ENCODE results near the gene PVR.
"Not testable (repeated sequence)": the region's sequence is repeated elsewhere in the genome, so short reads cannot be mapped to it uniquely, and the experiment has no call there.

The PVR gene

GRCh38 chr19:44648631-44649251 is 5.0 kb downstream of the PVR start:
- DNase-seq, result no peak

- DNase-seq, result no peak
Observed at GRCh38 chr19:44649578-44650145, 6.0 kb downstream of the PVR start.

- DNase-seq, result no peak
Observed at GRCh38 chr19:44653343-44653742, 9.6 kb downstream of the PVR start.

DNA sequence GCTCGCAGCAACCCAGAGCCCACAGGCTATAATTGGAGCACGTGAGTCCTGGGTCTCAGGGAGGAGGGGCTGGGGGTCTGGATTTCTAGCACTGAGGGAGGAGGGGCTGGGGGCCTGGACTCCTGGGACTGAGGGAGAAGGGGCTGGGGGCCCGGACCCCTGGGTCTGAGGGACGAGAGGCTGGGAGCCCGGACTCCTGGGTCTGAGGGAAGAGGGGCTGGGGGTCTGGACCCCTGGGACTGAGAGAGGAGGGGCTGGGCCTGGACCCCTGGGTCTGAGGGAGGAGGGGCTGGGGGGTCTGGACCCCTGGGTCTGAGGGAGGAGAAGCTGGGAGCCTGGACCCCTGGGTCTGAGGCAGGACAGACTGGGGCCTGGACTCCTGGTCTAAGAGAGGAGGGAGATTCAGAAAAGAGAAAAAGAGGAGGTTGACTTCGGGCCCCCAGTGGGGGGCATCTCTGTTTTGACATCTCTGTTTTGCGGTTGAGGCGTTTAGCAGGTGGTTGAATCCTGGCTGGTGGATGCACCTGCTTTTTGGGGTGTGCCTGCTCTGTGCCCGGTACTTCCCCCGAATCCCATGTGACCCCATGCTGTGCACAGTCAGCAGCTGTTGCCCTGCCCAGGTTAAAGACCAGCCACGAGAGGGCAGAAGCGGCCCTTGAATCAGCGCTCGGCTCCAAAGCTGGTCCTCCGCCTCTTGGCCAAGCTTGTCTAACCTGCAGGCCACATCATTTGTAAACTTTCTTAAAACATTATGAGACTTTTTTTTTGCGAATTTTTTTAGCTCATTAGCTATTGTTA is 10.5 kb downstream of the PVR start:
- DNase-seq, result no peak

- no peak for DNase-seq
Observed at GRCh38 chr19:44657211-44657921, 13.7 kb downstream of the PVR start.

DNA sequence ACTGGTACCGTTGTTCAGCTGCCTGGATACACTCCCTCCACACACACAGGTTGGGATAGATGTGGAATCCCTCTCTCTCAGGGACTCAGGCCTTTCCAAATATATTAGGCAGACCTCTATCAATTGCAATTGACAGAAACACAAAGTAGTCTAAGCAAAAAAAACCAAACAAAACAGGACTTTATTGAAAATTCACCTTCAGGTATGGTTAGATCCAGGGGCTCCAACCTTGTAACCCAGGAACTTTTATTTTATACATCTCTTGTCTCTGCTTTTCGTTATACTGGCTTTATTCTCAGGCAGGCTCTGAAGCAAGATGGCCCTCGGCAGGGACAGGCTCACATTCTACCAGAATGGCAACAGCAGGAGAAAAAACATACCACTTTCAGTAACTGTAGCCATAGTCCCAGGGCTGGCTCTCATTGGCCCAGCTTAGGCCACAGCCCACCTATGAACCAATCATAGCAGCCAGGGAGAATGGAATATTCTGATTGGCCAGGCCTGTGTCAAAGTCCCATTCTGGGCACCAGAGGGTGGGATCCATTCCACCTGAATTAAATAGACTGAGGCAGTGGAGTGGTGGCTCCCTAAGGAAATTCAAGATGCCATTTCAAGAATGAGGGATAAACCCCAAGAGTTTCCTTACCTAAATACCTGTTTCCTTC is 14.5 kb downstream of the PVR start:
- no peak for DNase-seq

- DNase-seq, result no peak
Observed at GRCh38 chr19:44660081-44660480, 16.4 kb downstream of the PVR start.

DNA sequence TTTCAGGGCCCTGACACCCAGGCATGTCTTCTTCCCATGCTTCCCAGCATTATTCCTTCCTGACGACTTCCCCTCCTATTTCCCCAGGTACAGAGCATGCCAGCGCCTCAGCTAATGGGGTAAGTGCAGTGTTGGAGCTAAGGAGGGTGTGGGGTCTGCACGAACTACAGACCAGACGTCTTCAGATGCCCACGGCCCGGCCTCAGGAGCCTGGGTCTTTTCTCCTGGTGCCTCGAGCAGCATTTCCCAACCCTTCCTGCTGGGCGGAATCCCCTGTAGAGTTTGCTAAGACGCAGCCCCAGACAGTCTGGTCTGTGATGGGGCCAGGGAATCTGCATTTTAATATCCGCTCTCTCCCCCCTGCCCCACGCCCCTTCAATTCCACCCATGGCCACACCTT is 17.5 kb downstream of the PVR start:
- DNase-seq, result no peak

- DNase-seq, result no peak
Observed at GRCh38 chr19:44661904-44662303, 18.2 kb downstream of the PVR start.

DNA sequence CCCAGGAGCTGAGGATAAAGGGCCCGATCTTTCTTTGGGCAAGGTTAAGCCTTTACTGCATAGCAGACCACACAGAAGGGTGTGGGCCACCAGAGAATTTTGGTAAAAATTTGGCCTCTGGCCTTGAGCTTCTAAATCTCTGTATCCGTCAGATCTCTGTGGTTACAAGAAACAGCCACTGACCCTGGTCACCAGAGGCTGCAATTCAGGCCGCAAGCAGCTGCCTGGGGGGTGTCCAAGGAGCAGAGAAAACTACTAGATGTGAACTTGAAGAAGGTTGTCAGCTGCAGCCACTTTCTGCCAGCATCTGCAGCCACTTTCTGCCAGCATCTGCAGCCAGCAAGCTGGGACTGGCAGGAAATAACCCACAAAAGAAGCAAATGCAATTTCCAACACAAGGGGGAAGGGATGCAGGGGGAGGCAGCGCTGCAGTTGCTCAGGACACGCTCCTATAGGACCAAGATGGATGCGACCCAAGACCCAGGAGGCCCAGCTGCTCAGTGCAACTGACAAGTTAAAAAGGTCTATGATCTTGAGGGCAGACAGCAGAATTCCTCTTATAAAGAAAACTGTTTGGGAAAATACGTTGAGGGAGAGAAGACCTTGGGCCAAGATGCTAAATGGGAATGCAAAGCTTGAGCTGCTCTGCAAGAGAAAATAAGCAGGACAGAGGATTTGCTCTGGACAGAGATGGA is 19.1 kb downstream of the PVR start:
- DNase-seq, result no peak

DNA sequence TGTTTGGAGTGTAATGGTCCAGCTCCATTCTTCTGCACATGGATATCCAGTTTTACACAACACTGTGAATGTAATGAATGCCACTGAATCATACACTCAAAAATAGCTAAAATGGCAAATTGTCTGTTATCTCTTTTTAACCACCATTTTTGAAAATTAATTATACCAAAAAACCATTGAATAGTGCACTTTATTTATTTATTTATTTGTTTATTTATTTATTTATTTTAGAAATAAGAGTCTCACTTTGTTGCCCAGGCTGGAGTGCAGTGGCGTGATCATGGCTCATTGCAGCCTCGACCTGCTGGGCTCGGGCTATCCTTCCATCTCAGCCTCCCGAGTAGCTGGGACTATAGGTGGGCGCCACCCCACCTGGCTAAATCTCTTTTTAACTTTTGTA is 20.3 kb downstream of the PVR start:
- DNase-seq, result no peak

GRCh38 chr19:44664976-44665375 is 21.3 kb downstream of the PVR start:
- no peak for DNase-seq

DNA sequence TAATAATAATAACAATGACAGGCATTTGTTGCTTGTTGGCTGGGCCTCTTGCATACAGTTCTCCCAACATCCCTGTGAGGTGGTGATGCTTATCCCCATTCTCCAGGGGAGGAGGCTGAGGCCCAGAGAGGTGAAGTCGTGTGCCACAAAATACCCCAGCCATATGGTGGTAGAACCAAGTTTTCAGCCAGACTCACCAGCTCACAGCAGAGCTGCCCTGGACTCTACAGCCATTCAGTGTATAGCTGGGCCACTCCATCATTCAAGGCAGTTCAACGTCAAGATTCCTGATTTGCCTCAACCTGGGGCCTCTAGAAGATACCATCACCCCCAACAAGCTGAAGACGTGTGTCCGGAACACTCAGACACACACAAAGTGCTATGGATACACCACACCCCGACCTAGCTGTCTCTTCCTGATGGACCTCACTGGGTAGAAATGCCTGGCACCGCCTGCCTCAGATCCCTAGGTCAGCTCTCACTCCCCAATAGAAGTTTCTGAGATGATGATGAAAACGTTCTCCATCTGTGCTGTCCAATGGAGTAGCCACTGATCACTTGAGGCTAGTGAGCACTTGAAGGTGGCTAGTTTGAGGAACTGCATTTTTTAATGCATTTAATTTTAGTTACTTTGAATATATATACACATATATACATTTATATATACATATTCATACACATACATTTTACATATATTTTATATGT is 23.3 kb downstream of the PVR start:
- DNase-seq, result no peak

DNA sequence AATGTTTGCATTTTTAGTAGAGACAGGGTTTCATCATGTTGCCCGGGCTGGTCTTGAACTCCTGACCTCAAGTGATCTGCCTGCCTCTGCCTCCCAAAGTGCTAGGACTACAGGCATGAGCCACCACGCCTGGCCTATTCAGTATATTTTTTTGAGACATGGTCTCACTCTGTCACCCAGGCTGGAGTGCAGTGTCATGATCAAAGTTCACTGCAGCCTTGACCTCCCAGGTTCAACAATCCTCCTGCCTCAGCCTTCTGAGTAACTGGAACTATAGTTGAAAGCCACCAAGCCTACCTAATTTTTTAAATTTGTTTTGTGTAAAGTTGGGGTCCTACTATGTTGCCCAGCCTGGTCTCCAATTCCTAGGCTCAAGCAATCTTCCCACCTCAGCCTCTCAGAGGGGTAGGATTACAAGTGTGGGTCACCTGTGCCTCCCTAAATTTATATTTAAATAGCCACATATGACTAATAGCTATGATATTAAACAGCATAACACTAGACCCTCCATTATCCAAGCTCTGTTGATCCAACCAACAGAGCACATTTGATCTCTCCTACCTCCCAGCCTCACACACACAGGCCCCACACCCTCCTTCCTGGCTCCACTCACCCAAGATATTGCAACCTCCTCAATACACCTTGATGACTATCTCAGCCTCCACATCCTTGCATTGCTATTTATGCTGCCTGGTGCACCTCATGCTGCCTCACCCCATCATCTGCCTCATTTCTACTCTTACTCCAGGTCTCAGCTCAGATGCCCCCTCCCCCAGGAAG is 25.5 kb downstream of the PVR start:
- DNase-seq, result no peak

DNA sequence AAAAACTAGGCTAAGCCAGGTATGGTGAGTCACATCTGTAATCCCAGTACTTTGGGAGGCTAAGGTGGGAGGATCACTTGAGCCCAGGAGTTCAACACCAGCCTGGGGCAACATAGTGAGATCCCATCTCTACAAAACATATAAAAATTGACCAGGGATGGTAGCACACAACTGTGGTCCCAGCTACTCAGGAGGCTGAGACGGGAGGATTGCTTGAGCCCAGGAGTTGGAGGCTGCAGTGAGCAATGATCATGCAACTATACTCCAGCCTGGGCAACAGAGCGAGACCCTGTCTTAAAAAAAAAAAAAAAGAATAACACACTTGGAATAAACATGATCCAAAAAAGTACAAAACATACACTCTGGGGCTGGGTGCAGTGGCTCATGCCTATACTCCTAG is 26.3 kb downstream of the PVR start:
- not testable (repeated sequence) for DNase-seq

DNA sequence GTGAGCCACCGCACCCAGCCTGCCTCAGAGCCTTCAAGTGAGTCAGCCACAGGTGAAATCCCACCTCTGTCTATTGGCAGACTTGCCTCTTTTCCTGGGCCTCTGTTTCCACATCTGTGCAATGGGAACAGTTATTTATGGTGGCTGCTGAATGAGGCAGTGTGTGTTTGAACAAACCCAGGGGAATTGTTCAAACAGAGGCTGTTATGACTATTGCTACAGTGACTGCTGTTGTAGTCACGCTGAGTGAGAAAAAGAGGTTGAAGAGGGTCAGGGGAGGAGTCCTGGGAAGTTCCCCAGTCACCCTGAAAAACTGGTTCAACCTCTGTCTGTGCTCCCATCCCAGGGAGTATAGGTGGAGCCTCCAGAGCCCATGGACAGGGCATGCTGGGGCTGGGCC is 27.7 kb downstream of the PVR start, which contains the start of gene CEACAM19:
Gene CEACAM19 (plus strand): TSS at position 83 of the 400 bp plus-strand sequence. CDS start 450 bp downstream, outside the sequence.
- DNase-seq, result no peak

DNA sequence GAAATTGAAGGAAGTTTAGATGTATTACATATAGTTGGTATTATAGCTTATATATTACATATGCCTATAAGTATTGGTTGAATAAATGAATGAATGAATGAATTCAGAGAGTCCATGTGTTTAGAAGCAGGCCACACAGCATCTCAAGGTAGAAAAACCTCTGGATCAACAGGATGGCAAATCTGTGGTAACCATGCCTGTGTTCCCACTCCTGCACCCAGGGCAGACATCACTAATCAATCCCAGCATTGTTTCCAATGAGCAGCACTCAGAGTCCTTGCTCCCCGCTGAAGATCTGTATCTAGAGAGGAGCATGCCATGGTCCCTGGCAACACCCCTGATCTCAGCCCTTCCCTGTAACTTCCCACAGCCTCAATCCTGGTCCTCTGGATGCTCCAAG is 28.5 kb downstream of the PVR start:
- no peak for DNase-seq

- DNase-seq, result no peak
Observed at GRCh38 chr19:44673510-44673909, 29.8 kb downstream of the PVR start.

- no peak for DNase-seq
Observed at GRCh38 chr19:44675521-44675920, 31.8 kb downstream of the PVR start.

GRCh38 chr19:44677019-44677811 is 33.5 kb downstream of the PVR start:
- no peak for DNase-seq
